Measurements from ENCODE around the gene ADAMTS5.

Gene ADAMTS5

DNA sequence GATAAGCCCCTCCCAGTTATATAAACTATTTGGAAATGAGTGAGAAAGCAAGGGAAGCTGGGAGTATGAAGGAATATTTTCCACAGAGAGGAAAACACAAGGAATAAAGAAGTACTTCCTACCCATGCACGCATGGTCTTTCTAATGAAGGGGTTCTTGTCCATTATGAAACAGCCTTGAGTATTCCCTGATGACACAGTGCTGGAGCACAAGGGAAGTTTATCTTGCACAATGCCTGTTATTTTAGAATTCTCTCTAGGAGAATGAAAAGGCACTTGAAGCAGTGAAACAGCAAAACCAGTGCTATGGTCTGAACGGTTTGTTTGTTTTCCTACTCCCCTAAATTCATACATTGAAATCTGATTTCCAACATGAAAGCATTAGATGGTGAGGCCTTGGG is 83.1 kb downstream of the ADAMTS5 start:
- no peak overlapping the region for H3K9ac ChIP-seq (ENCODE audit: low read depth, low read length)
- H3K79me2 ChIP-seq (ENCODE audit: insufficient read depth, low read length): no peaks in the 10 kb centered on the region
- H3K4me1 ChIP-seq (ENCODE audit: insufficient read depth, low read length): no peaks in the 10 kb centered on the region
- DNase-seq: no peak
- no peaks in the 10 kb centered on the region for H4K20me1 ChIP-seq (ENCODE audit: insufficient read depth, low read length)
- no peak overlapping the region for H2AFZ ChIP-seq (ENCODE audit: low read depth, low read length)
- H3K27me3 ChIP-seq (ENCODE audit: insufficient read depth, low read length, poor library complexity): no peaks in the 10 kb centered on the region
- no peak for ATAC-seq (ENCODE audit: insufficient read depth, low read depth)
- no peaks in the 10 kb centered on the region for H3K9me3 ChIP-seq (ENCODE audit: insufficient read depth, low read length, severe bottlenecking)
- TF ChIP-seq, protein P1, sequence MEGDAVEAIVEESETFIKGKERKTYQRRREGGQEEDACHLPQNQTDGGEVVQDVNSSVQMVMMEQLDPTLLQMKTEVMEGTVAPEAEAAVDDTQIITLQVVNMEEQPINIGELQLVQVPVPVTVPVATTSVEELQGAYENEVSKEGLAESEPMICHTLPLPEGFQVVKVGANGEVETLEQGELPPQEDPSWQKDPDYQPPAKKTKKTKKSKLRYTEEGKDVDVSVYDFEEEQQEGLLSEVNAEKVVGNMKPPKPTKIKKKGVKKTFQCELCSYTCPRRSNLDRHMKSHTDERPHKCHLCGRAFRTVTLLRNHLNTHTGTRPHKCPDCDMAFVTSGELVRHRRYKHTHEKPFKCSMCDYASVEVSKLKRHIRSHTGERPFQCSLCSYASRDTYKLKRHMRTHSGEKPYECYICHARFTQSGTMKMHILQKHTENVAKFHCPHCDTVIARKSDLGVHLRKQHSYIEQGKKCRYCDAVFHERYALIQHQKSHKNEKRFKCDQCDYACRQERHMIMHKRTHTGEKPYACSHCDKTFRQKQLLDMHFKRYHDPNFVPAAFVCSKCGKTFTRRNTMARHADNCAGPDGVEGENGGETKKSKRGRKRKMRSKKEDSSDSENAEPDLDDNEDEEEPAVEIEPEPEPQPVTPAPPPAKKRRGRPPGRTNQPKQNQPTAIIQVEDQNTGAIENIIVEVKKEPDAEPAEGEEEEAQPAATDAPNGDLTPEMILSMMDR (IDR thresholded peaks at IDR 0.05; ENCODE audit: borderline replicate concordance, extremely low read depth, low read length, poor library complexity, severe bottlenecking): no peak
- TF ChIP-seq EZH2 (IDR thresholded peaks at IDR 0.05; ENCODE audit: borderline replicate concordance, low read depth, low read length, severe bottlenecking): no peak
- H3K36me3 ChIP-seq (ENCODE audit: insufficient read depth, low read length): no peaks in the 10 kb centered on the region
- H3K27ac ChIP-seq (ENCODE audit: low read length): no peak overlapping the region
- no peak overlapping the region for H3K4me2 ChIP-seq (ENCODE audit: insufficient read depth, low read length)
- no peak overlapping the region for H3K4me3 ChIP-seq (ENCODE audit: low read depth in 1 of 2, low read length in 2 of 2)

DNA sequence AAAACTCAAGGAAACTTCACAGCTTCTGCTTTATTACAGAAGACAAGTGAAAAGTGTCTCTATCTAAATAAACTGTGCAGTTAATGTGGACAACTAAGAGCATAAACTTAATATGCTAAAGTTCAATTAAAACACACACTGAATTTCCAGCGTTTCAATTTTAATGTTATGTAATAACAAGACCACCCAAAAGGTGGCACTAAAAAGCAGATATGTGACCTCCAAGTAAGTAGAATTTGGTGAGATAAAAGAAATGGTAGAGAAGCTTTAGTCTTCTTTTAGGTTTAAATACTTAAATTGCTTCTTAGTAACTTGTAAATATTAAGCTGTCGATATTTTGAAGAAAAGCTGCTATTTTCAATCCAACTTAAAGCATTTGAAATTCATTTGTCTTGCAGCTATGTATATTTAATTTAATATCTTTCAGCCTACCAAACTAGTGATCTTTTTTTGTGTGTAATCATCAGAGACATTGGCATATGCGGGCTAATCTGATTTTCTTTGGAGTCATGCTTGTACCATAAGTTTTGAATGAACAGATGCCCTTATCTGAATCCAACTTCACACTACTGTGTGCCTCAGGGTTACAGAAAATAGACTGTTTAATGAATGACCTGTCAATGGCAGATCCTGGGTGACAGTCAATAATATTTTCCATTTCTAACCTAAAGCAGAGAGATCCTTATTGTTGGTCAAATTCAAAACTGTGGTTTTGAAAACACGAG is 85.2 kb downstream of the ADAMTS5 start:
- Histone ChIP-seq H3K27ac (ENCODE audit: low read length) (no peak overlapping the region), H3K27me3 (ENCODE audit: insufficient read depth, low read length, poor library complexity) (no peaks in the 10 kb centered on the region), H3K9me3 (ENCODE audit: insufficient read depth, low read length, severe bottlenecking) (no peaks in the 10 kb centered on the region), H4K20me1 (ENCODE audit: insufficient read depth, low read length) (no peaks in the 10 kb centered on the region), H3K4me3 (ENCODE audit: low read depth in 1 of 2, low read length in 2 of 2) (no peak overlapping the region), H3K4me2 (ENCODE audit: insufficient read depth, low read length) (no peak overlapping the region), H2AFZ (ENCODE audit: low read depth, low read length) (no peak overlapping the region), H3K36me3 (ENCODE audit: insufficient read depth, low read length) (no peaks in the 10 kb centered on the region), H3K9ac (ENCODE audit: low read depth, low read length) (no peak overlapping the region), H3K4me1 (ENCODE audit: insufficient read depth, low read length) (no peaks in the 10 kb centered on the region), H3K79me2 (ENCODE audit: insufficient read depth, low read length) (no peaks in the 10 kb centered on the region)
- TF ChIP-seq EZH2 (IDR thresholded peaks at IDR 0.05; ENCODE audit: borderline replicate concordance, low read depth, low read length, severe bottlenecking): no peak
- TF ChIP-seq, protein P1 (IDR thresholded peaks at IDR 0.05; ENCODE audit: borderline replicate concordance, extremely low read depth, low read length, poor library complexity, severe bottlenecking): peak; percentile 63
- DNase-seq (no peak), ATAC-seq (ENCODE audit: insufficient read depth, low read depth) (no peak)

DNA sequence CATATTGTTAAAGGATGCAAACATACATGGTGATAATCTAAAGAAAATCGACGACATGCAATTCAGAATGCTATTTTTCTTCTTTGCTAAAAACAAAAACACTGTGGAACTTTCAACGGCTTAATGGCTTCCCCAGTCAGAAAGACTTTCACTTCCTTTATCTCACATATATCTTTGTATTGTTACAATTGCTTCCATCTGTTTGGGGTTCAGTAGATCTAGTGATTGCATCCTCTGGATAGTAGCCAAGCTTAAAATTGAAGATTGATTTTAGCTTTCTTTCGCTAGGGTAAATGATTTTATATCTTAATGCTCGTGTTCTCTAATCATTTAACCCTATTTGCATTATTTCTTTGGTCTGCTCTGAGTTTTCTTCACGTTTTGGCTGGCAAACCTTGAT is 89.9 kb downstream of the ADAMTS5 start:
- Histone ChIP-seq H3K27ac (ENCODE audit: low read length) (no peak overlapping the region), H3K27me3 (ENCODE audit: insufficient read depth, low read length, poor library complexity) (no peaks in the 10 kb centered on the region), H3K9me3 (ENCODE audit: insufficient read depth, low read length, severe bottlenecking) (peaks cover 2% of the 10 kb centered on the region), H3K9ac (ENCODE audit: low read depth, low read length) (no peak overlapping the region), H2AFZ (ENCODE audit: low read depth, low read length) (no peak overlapping the region), H3K4me3 (ENCODE audit: low read depth in 1 of 2, low read length in 2 of 2) (no peak overlapping the region), H3K79me2 (ENCODE audit: insufficient read depth, low read length) (no peaks in the 10 kb centered on the region), H3K36me3 (ENCODE audit: insufficient read depth, low read length) (no peaks in the 10 kb centered on the region), H3K4me2 (ENCODE audit: insufficient read depth, low read length) (no peak overlapping the region), H4K20me1 (ENCODE audit: insufficient read depth, low read length) (no peaks in the 10 kb centered on the region), H3K4me1 (ENCODE audit: insufficient read depth, low read length) (no peaks in the 10 kb centered on the region)
- DNase-seq (no peak), ATAC-seq (ENCODE audit: insufficient read depth, low read depth) (no peak)
- TF ChIP-seq, protein P1 (IDR thresholded peaks at IDR 0.05; ENCODE audit: borderline replicate concordance, extremely low read depth, low read length, poor library complexity, severe bottlenecking): no peak
- TF ChIP-seq EZH2 (IDR thresholded peaks at IDR 0.05; ENCODE audit: borderline replicate concordance, low read depth, low read length, severe bottlenecking): no peak

Measured in DND-41 (cell line).